K562 (cell line): Measurements from ENCODE around the gene GINS2. TPM values are rescaled to one million over a fixed set of nuclear protein-coding genes. Genes with fewer than 3 reads are reported as not detected.

Experiments used
- ATF1 ChIP-seq, 2 experiments: fragments of 450-650 bp in 1 of 2; IDR thresholded peaks; 2 replicates each; pipeline ENCODE4 v1.6.1; 2016; ENCODE audit warnings: missing compliant biosample characterization in 1 of 2, missing genetic modification characterization in 1 of 2
- BRD9 ChIP-seq: fragments of 450-650 bp; IDR thresholded peaks from 2 replicates; pipeline ENCODE4 v1.6.1; 2018; ENCODE audit warnings: low read depth; ENCODE audit not compliant: partially characterized antibody
- CHD4 ChIP-seq: fragments of 200-600 bp; sonication (generic); IDR thresholded peaks from 3 replicates; pipeline ENCODE4 v1.6.1; 2012; ENCODE audit warnings: low read depth, mild to moderate bottlenecking, mixed read lengths, low read length, inconsistent platforms; ENCODE audit not compliant: insufficient read depth, insufficient replicate concordance, poor library complexity, severe bottlenecking
- DIDO1 ChIP-seq: fragments of 450-650 bp; IDR thresholded peaks from 2 replicates; pipeline ENCODE4 v1.6.1; 2016; ENCODE audit warnings: low read depth, missing biosample characterization, missing genetic modification characterization
- FOS ChIP-seq: IDR thresholded peaks from 3 replicates; pipeline ENCODE4 v1.6.1; 2011; ENCODE audit not compliant: insufficient read length; ENCODE audit errors: extremely low read depth
- POLR3A ChIP-seq: IDR thresholded peaks from 2 replicates; pipeline ENCODE4 v1.6.1; 2011; ENCODE audit warnings: borderline replicate concordance, mild to moderate bottlenecking, moderate library complexity; ENCODE audit not compliant: insufficient read length, insufficient read depth; ENCODE audit errors: extremely low read depth
- RAD21 ChIP-seq, 2 experiments: fragments of 250-450 bp in 1 of 2; fragments of 450-650 bp in 1 of 2; sonication (Bioruptor Pico) in 1 of 2; formaldehyde crosslinking in 1 of 2; IDR thresholded peaks in 1 of 2; conservative IDR thresholded peaks in 1 of 2; 2 replicates each; pipeline versions ENCODE4 v1.4.0 to v1.8.0; 2020 to 2022; ENCODE audit warnings: mild to moderate bottlenecking in 2 of 2, moderate library complexity in 1 of 2
- SIX5 ChIP-seq, 2 experiments: IDR thresholded peaks; 2 replicates each; pipeline ENCODE4 v1.6.1; 2011; ENCODE audit warnings: low read length in 2 of 2, borderline replicate concordance in 1 of 2, low read depth in 1 of 2, mild to moderate bottlenecking in 1 of 2, moderate library complexity in 1 of 2; ENCODE audit not compliant: insufficient read depth in 1 of 2
- SNIP1 ChIP-seq: fragments of 450-650 bp; IDR thresholded peaks from 2 replicates; pipeline ENCODE4 v1.7.1; 2017; ENCODE audit warnings: low read depth, mild to moderate bottlenecking
- SUPT5H ChIP-seq: fragments of 450-650 bp; IDR thresholded peaks from 2 replicates; pipeline ENCODE4 v1.6.1; 2016
- ZNF41 ChIP-seq: fragments of 250-450 bp; sonication (Bioruptor Pico); conservative IDR thresholded peaks from 2 replicates; pipeline ENCODE4 v1.4.0; 2020; ENCODE audit warnings: mild to moderate bottlenecking
- ZNF551 ChIP-seq: fragments of 250-450 bp; sonication (Bioruptor Pico); IDR thresholded peaks from 2 replicates; pipeline ENCODE4 v1.5.0; 2021; ENCODE audit warnings: mild to moderate bottlenecking, moderate library complexity
- polyA plus RNA-seq, 8 experiments: library from polyadenylated mRNA; depleted of rRNA in 4 of 8; stranded (reverse) in 5 of 8; unstranded in 3 of 8; fragments of >200 nt; fragmentation: Nextera tagmentation in 2 of 8; fragmentation: Illumina TruSeq in 1 of 8; extraction: Ambion mirVana in 2 of 8; extraction: Trizol in 1 of 8; gene quantifications; 2 replicates each; pipeline versions ENCODE4 v1.2.1 to v1.2.3, GENCODE V29; 2011 to 2014; ENCODE audit warnings: inconsistent platforms in 1 of 8, missing spikeins in 1 of 8
- total RNA-seq, 7 experiments: library from RNA; depleted of rRNA in 6 of 7; stranded (reverse); fragments of >200 nt in 6 of 7; fragmentation: Illumina TruSeq in 2 of 7; extraction: Trizol in 2 of 7; gene quantifications; 2 replicates each; pipeline versions ENCODE4 v1.2.1 to v1.2.3, GENCODE V29; 2011 to 2021; ENCODE audit warnings: low replicate concordance in 1 of 7
- TF ChIP-seq, protein P1 (sequence below): sonication (generic); formaldehyde crosslinking; IDR thresholded peaks from 2 replicates; pipeline ENCODE4 v1.8.1; 2023; ENCODE audit warnings: mild to moderate bottlenecking, missing genetic modification reagents
- TF ChIP-seq, protein P2 (sequence below), 3 experiments: IDR thresholded peaks in 2 of 3; conservative IDR thresholded peaks in 1 of 3; 2 replicates each; pipeline ENCODE4 v1.5.1; 2011 to 2012; ENCODE audit warnings: low read length in 3 of 3, mild to moderate bottlenecking in 3 of 3, control low read depth in 2 of 3, improper control_type of control experiment in 1 of 3, inconsistent platforms in 1 of 3, low read depth in 1 of 3, mixed read lengths in 1 of 3, moderate library complexity in 1 of 3; ENCODE audit not compliant: insufficient read depth in 2 of 3

Gene GINS2
- total and polyA plus RNA-seq, 9 of the 15 experiments (the other 6 are each of a cell fraction or from before 2014, with no cell fraction given), result 40.4 to 76.2 (median 44.6) TPM

- TF ChIP-seq ZNF41 (no peak), SUPT5H (peak; percentile 55), SNIP1 (no peak), FOS (no peak), ATF1 (CRISPR knock-in tag; IDR thresholded peaks at IDR 0.05) (no peak), ATF1 (tag; IDR thresholded peaks at IDR 0.05) (no peak), BRD9 (no peak), POLR3A (no peak), SIX5 (IDR thresholded peaks at IDR 0.05; ENCODE audit: borderline replicate concordance in 1 of 2, insufficient read depth in 1 of 2, low read depth in 1 of 2, low read length in 2 of 2) (no peak), CHD4 (no peak), ZNF551 (CRISPR knock-in tag) (0 out of 2 replicates have a peak, but pooled peaks have one; percentile 25), DIDO1 (tag) (no peak), RAD21 (CRISPR knock-in tag; conservative IDR thresholded peaks at IDR 0.05 in 1 of 2, IDR thresholded peaks at IDR 0.05 in 1 of 2) (peak in 1 of 2 experiments; percentile 47; a peak in 2 of 4 replicates)
- TF ChIP-seq, protein P1, sequence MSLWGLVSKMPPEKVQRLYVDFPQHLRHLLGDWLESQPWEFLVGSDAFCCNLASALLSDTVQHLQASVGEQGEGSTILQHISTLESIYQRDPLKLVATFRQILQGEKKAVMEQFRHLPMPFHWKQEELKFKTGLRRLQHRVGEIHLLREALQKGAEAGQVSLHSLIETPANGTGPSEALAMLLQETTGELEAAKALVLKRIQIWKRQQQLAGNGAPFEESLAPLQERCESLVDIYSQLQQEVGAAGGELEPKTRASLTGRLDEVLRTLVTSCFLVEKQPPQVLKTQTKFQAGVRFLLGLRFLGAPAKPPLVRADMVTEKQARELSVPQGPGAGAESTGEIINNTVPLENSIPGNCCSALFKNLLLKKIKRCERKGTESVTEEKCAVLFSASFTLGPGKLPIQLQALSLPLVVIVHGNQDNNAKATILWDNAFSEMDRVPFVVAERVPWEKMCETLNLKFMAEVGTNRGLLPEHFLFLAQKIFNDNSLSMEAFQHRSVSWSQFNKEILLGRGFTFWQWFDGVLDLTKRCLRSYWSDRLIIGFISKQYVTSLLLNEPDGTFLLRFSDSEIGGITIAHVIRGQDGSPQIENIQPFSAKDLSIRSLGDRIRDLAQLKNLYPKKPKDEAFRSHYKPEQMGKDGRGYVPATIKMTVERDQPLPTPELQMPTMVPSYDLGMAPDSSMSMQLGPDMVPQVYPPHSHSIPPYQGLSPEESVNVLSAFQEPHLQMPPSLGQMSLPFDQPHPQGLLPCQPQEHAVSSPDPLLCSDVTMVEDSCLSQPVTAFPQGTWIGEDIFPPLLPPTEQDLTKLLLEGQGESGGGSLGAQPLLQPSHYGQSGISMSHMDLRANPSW (CRISPR knock-in tag), result no peak
- TF ChIP-seq, protein P2, sequence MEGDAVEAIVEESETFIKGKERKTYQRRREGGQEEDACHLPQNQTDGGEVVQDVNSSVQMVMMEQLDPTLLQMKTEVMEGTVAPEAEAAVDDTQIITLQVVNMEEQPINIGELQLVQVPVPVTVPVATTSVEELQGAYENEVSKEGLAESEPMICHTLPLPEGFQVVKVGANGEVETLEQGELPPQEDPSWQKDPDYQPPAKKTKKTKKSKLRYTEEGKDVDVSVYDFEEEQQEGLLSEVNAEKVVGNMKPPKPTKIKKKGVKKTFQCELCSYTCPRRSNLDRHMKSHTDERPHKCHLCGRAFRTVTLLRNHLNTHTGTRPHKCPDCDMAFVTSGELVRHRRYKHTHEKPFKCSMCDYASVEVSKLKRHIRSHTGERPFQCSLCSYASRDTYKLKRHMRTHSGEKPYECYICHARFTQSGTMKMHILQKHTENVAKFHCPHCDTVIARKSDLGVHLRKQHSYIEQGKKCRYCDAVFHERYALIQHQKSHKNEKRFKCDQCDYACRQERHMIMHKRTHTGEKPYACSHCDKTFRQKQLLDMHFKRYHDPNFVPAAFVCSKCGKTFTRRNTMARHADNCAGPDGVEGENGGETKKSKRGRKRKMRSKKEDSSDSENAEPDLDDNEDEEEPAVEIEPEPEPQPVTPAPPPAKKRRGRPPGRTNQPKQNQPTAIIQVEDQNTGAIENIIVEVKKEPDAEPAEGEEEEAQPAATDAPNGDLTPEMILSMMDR (IDR thresholded peaks at IDR 0.05 in 2 of 3, conservative IDR thresholded peaks at IDR 0.05 in 1 of 3; ENCODE audit: insufficient read depth in 2 of 3, low read depth in 1 of 3, low read length in 3 of 3), result peak; percentile 51 to 61 (median 55)
Observed at GRCh38 chr16:85675251-85675874, 13.4 kb downstream of the GINS2 start (continued).
